K562 (cell line): ENCODE data around the gene TAC1.

Source experiments
- CAMTA2 ChIP-seq: fragments of 250-450 bp; sonication (Bioruptor Pico); conservative IDR thresholded peaks from 2 replicates; pipeline ENCODE4 v1.5.1; 2022
- CTCF ChIP-seq, 3 experiments: IDR thresholded peaks in 2 of 3; conservative IDR thresholded peaks in 1 of 3; 2 replicates each; pipeline ENCODE4 v1.5.1; 2011 to 2012; ENCODE audit warnings: low read length in 3 of 3, mild to moderate bottlenecking in 3 of 3, control low read depth in 2 of 3, improper control_type of control experiment in 1 of 3, inconsistent platforms in 1 of 3, low read depth in 1 of 3, mixed read lengths in 1 of 3, moderate library complexity in 1 of 3; ENCODE audit not compliant: insufficient read depth in 2 of 3
- DNMT1 ChIP-seq: fragments of 450-650 bp; IDR thresholded peaks from 2 replicates; pipeline ENCODE4 v1.6.1; 2016; ENCODE audit warnings: antibody characterized with exemption, mild to moderate bottlenecking
- SMARCE1 ChIP-seq: fragments of 450-650 bp; IDR thresholded peaks from 2 replicates; pipeline ENCODE4 v1.7.1; 2016; ENCODE audit warnings: mild to moderate bottlenecking

- TF ChIP-seq CTCF (IDR thresholded peaks at IDR 0.05 in 2 of 3, conservative IDR thresholded peaks at IDR 0.05 in 1 of 3; ENCODE audit: insufficient read depth in 2 of 3, low read depth in 1 of 3, low read length in 3 of 3) (no peak), SMARCE1 (no peak), CAMTA2 (no peak), DNMT1 (no peak)
Observed at GRCh38 chr7:97735075-97735474, 3.2 kb downstream of the TAC1 start.
